ENCODE results near the gene RAB41. TPM values are rescaled to one million over a fixed set of nuclear protein-coding genes. Genes with fewer than 3 reads are reported as not detected.

RAB41 gene
- not detected in 2 replicates for total RNA-seq
- polyA plus RNA-seq, result not detected in 2 replicates
- polyA plus RNA-seq (2011; cell fraction: cytosol; rRNA removed), result not detected in 2 replicates
- polyA plus RNA-seq (2011; cell fraction: nucleus; rRNA removed), result not detected in 2 replicates
- polyA plus RNA-seq (2012), result not detected in 2 replicates
- not detected in 2 replicates for polyA minus RNA-seq
- not detected for polyA minus RNA-seq (2011; cell fraction: cytosol; rRNA and poly(A)+ RNA removed)
- not detected in 2 replicates for polyA minus RNA-seq (2011; cell fraction: nucleus; rRNA and poly(A)+ RNA removed)
- Bru-seq, nascent RNA, result not detected
- BruChase-seq, experiment 1, labeled RNA remaining after a 6-hour chase, result not detected
- not detected for BruChase-seq, experiment 2, labeled RNA remaining after a 2-hour chase
- long read RNA-seq, result 0 reads

DNA sequence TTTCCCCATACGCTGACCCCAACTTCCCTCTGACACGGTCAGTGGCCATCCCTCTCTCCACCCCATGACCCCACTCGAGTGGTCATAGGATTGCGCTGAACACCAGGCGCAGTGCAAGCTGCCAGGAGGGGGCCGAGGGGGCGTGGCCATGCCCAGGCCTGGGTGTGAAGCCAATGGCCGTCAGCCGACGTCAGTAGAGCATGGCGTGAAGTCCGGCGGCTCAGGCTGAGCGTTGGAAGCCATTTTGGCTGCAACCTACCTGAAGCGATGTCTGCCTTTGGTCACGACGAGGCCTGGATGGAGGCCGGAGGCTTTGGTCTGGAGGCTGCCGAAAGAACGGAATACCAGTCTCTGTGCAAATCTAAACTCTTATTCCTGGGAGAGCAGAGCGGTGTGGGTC lies at the start of gene RAB41:
TSS of gene RAB41 (plus strand) at position 222 of the 400 bp plus-strand sequence. CDS start at position 268, 46 bp downstream.
- H2AFZ ChIP-seq (ENCODE audit: low read depth, low read length), result no peak within 1 kb of the TSS
- no peaks in the 10 kb centered on the region for H3K27me3 ChIP-seq (ENCODE audit: control insufficient read depth in 2 of 2, insufficient read depth in 2 of 2, low read length in 2 of 2)
- H3K9me3 ChIP-seq (replicated peaks; ENCODE audit: control insufficient read depth, insufficient read depth, low read length), result no peaks in the 10 kb centered on the region
- no TSS peak for BruUV-seq (replicated peaks)
- CTCF ChIA-PET, result no interaction called here
- no peak within 1 kb of the TSS for H3K9ac ChIP-seq (replicated peaks; ENCODE audit: extremely low read depth, insufficient read depth, low read length)
- no peaks in the 10 kb centered on the region for H3K4me1 ChIP-seq (ENCODE audit: control insufficient read depth, extremely low read depth, insufficient read depth, low read length)
- H3K9me1 ChIP-seq (replicated peaks; ENCODE audit: control insufficient read depth, extremely low read depth, insufficient read depth, low read length), result no peaks in the 10 kb centered on the region
- H4K20me1 ChIP-seq (replicated peaks; ENCODE audit: control insufficient read depth, extremely low read depth, insufficient read depth, low read length), result no peaks in the 10 kb centered on the region
- FAIRE-seq (no peak), DNase-seq (ENCODE audit: low read depth, low spot score) (no peak)
- H3K36me3 ChIP-seq (ENCODE audit: control insufficient read depth in 2 of 2, extremely low read depth in 1 of 2, insufficient read depth in 2 of 2, low read length in 2 of 2), result no peaks in the 10 kb centered on the region
- intact Hi-C loops (cut with micrococcal nuclease), result no loop called here
- H3K4me2 ChIP-seq (ENCODE audit: insufficient read depth, low read length), result no peak within 1 kb of the TSS
- dilution Hi-C loops (cut with MboI; ENCODE audit: extremely low pct_ligation_motif_present, low sequenced_read_pairs), result no loop called here
- H3K27ac ChIP-seq (ENCODE audit: insufficient read depth, low read depth, low read length), result no peak within 1 kb of the TSS
- H3K79me2 ChIP-seq (ENCODE audit: control insufficient read depth, insufficient read depth, low read length), result no peaks in the 10 kb centered on the region
- POLR2A ChIA-PET, result no interaction called here
- H3K4me3 ChIP-seq (replicated peaks in 1 of 3; ENCODE audit: insufficient read depth in 1 of 3, low read depth in 1 of 3, low read length in 3 of 3), result no peak within 1 kb of the TSS
- no peak for TF ChIP-seq FOS (IDR thresholded peaks at IDR 0.05; ENCODE audit: borderline replicate concordance, insufficient read depth, low read length)
- TF ChIP-seq POLR2A (IDR thresholded peaks at IDR 0.05; ENCODE audit: low read depth, low read length), result no peak
- no peak for TF ChIP-seq MYC (IDR thresholded peaks at IDR 0.05; ENCODE audit: low read depth, low read length)
- no peak for TF ChIP-seq CTCF (IDR thresholded peaks at IDR 0.05; ENCODE audit: extremely low read depth in 1 of 2, insufficient read depth in 1 of 2, low read depth in 1 of 2, low read length in 2 of 2)
- no peak for TF ChIP-seq JUN (IDR thresholded peaks at IDR 0.05; ENCODE audit: borderline replicate concordance, insufficient read depth, insufficient read length, low read depth)

DNA sequence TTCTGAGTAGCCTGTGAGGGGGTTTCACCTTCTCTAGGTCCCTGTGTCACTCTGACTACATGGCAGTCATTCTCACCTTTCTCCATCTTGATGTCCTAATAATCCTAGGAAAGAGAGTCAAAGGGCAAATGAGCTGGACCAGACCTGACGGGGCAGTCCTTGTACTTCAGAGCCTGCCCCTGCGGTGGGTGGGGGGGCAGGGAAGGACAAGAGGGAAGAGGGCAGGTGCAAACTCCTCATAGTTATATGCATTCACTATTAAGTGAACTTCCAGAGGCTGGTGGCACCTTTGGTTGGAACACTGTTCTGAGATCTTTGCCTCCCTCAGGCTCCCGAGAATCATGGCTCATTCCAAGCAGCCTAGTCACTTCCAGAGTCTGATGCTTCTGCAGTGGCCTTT lies 47.6 kb upstream of the RAB41 start, which contains the start of gene AWAT1:
TSS of gene AWAT1 (plus strand) at position 301 of the 400 bp plus-strand sequence. CDS start at position 342, 41 bp downstream.
- H2AFZ ChIP-seq (ENCODE audit: low read depth, low read length), result no peak within 1 kb of the TSS
- H3K9me3 ChIP-seq (replicated peaks; ENCODE audit: control insufficient read depth, insufficient read depth, low read length), result no peaks in the 10 kb centered on the region
- no peak within 1 kb of the TSS for H3K4me3 ChIP-seq (replicated peaks in 1 of 3; ENCODE audit: insufficient read depth in 1 of 3, low read depth in 1 of 3, low read length in 3 of 3)
- H3K79me2 ChIP-seq (ENCODE audit: control insufficient read depth, insufficient read depth, low read length), result no peaks in the 10 kb centered on the region
- H3K27me3 ChIP-seq (ENCODE audit: control insufficient read depth in 2 of 2, insufficient read depth in 2 of 2, low read length in 2 of 2), result no peaks in the 10 kb centered on the region
- no peaks in the 10 kb centered on the region for H3K4me1 ChIP-seq (ENCODE audit: control insufficient read depth, extremely low read depth, insufficient read depth, low read length)
- no peak for DNase-seq (ENCODE audit: low read depth, low spot score)
- dilution Hi-C loops (cut with MboI; ENCODE audit: extremely low pct_ligation_motif_present, low sequenced_read_pairs) (no loop called here), intact Hi-C loops (cut with micrococcal nuclease) (no loop called here)
- no peak within 1 kb of the TSS for H3K9ac ChIP-seq (replicated peaks; ENCODE audit: extremely low read depth, insufficient read depth, low read length)
- POLR2A ChIA-PET, result no interaction called here
- no peak for FAIRE-seq
- no peak within 1 kb of the TSS for H3K4me2 ChIP-seq (ENCODE audit: insufficient read depth, low read length)
- H3K27ac ChIP-seq (ENCODE audit: insufficient read depth, low read depth, low read length), result no peak within 1 kb of the TSS
- H3K36me3 ChIP-seq (ENCODE audit: control insufficient read depth in 2 of 2, extremely low read depth in 1 of 2, insufficient read depth in 2 of 2, low read length in 2 of 2), result no peaks in the 10 kb centered on the region
- CTCF ChIA-PET, result no interaction called here
- TF ChIP-seq FOS (IDR thresholded peaks at IDR 0.05; ENCODE audit: borderline replicate concordance, insufficient read depth, low read length) (no peak), MAX (IDR thresholded peaks at IDR 0.05; ENCODE audit: insufficient read depth, insufficient read length) (no peak), POLR2AphosphoS5 (IDR thresholded peaks at IDR 0.05; ENCODE audit: insufficient read depth, low read depth, low read length) (no peak), CTCF (IDR thresholded peaks at IDR 0.05; ENCODE audit: extremely low read depth in 1 of 2, insufficient read depth in 1 of 2, low read depth in 1 of 2, low read length in 2 of 2) (no peak), GATA2 (IDR thresholded peaks at IDR 0.05; ENCODE audit: insufficient read depth, insufficient read length, low read depth, low read length) (no peak), POLR2A (IDR thresholded peaks at IDR 0.05; ENCODE audit: low read depth, low read length) (no peak), JUN (IDR thresholded peaks at IDR 0.05; ENCODE audit: borderline replicate concordance, insufficient read depth, insufficient read length, low read depth) (no peak), MYC (IDR thresholded peaks at IDR 0.05; ENCODE audit: low read depth, low read length) (no peak), EZH2 (IDR thresholded peaks at IDR 0.05; ENCODE audit: borderline replicate concordance, low read depth, low read length, severe bottlenecking) (no peak)
- H4K20me1 ChIP-seq (replicated peaks; ENCODE audit: control insufficient read depth, extremely low read depth, insufficient read depth, low read length), result no peaks in the 10 kb centered on the region
- no peaks in the 10 kb centered on the region for H3K9me1 ChIP-seq (replicated peaks; ENCODE audit: control insufficient read depth, extremely low read depth, insufficient read depth, low read length)
- no TSS peak for BruUV-seq (replicated peaks)
